HG03025 (cell line): ENCODE results near the gene SNX18.

Source experiments
- ATAC-seq: cut with Tn5 transposase; IDR thresholded peaks from one replicate; pipeline ENCODE4 v1.9.1; 2021; ENCODE audit warnings: mild to moderate bottlenecking, moderate library complexity; ENCODE audit not compliant: unreplicated experiment, low FRiP score

Gene SNX18

DNA sequence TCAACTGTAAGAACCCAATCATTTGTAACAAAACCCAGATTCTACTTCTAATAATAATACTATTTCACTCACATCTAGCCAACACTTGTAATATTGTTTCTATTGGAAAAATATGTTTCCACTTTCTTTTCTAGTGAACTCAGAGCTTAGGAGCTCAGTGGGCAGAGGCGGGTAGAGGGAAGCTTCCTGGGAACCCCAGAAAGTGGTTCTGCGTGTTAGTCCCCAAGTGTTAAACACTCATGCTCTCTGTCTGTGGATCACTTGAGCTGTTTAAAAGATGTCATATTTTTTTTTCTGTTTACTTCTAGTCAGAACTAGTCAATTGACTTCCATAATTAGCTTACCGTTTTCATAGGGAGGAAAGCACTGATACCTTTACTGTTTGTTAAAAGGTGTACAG, 20.6 kb downstream of the SNX18 start:
- no peak for ATAC-seq

DNA sequence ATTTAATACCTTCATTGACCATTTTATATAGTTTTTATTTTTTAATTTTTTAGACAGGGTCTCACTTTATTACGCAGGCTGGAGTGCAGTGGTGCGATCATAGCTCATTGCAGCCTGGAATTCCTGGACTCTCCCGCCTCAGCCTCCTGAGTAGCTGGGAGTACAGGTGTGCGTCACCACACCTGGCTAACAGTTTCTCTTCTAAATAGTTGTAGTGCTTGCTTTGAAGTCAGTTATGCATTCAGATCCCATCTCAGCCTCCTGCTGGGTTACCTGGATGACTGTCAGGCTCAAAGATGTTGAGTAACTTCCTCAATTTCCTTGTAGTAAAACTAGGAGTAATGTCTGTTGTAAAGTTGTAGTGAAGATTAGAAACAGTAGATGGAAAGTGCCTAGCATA, 21.4 kb downstream of the SNX18 start:
- no peak for ATAC-seq

DNA sequence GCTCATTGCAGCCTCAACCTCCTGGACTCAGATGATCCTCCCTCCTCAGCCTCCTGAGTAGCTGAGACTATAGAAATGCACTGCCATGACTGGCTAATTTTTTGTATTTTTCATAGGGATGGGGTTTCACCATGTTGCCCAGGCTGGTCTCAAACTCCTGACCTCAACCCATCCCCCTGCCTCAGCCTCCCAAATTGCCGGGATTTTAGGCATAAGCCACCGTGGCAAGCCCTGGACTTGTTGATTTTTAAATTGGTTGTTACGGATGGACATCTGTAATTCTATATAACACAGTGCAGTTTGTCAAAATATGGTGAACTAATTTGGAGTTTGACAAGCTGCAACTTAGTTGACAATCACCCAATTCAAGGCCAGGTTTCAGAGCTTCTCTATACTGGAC, 22.7 kb downstream of the SNX18 start:
- ATAC-seq, result no peak

DNA sequence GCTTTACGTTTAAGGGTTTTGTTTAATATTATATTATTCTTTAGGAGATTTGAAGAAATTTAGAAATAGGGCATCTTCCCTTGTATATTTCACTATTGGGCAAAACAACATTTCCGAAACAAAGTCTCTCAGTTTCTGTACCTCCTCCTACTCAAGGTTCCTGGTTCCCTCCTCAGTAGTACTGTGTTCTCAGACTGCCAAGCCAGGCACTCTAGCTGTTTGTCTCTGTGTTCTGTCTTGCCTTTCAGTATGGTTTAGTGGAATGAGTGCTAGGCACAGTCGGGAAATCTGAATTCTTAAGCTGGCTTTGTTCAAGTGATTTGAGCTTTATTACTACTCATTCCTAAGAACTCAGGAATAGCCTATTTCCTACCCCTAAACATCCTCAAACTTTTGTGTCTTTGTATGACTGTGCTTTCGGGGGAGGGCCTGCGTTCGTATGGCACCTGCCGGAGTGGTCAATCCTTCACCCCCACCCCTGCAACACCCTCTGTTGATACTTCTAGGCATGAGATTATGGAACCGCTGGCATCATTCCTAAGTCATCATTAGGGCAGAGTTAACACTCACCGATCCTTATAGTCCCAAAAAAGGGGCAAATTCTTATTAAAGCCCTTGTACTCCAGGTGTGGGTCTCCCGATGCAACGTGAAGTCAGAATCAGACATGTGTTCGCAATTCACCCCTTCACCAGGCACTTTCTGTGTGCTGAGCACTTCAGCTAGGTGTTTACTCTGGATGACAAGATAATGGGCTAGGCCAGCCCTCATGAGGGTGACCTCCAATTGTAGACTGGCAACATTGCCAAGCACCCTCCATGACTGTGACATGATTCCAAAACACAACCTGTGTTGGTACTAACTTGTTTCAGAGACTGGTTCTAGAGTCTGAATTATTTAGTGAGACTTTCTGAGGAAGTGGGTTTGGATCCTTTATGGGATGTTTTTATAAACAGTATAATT, 24.5 kb downstream of the SNX18 start:
- no peak for ATAC-seq

DNA sequence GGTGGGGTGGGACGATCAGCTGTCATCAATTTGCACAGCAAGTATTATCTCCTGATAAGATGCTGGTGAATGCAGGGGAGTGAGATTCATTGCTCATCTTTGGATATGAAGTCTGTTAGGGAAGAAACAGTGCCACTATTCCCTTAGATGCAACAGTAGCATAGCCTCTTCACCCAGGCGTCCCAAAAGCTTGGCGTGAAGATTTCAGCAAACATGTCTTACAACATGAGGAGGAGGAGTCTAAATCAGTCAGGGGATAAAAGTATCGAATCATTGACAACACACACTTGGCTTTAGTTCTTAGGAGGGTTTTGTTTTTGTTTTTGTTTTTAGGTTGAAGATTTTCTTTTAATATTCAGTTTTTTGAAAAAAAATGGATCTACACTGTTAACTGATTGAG, 26.5 kb downstream of the SNX18 start:
- ATAC-seq, result no peak

DNA sequence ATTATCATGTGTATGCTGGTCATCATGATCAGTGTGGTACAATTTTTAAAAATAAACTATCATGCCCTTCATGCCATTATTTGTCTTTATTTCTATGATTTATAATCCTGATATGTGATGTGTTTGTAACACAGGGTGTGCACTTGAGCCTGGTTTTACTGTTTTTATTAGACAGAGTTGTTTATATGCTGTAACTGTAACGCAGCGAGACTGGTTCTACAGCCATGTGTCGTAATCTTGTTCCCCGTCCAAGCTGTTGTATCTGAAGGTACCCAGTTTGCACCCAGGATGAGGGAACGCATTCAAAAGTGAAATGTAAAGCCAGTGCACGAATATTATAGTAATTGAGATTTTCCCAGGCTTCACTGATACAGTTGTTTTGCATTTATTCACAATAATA, 28.2 kb downstream of the SNX18 start:
- ATAC-seq, result no peak

DNA sequence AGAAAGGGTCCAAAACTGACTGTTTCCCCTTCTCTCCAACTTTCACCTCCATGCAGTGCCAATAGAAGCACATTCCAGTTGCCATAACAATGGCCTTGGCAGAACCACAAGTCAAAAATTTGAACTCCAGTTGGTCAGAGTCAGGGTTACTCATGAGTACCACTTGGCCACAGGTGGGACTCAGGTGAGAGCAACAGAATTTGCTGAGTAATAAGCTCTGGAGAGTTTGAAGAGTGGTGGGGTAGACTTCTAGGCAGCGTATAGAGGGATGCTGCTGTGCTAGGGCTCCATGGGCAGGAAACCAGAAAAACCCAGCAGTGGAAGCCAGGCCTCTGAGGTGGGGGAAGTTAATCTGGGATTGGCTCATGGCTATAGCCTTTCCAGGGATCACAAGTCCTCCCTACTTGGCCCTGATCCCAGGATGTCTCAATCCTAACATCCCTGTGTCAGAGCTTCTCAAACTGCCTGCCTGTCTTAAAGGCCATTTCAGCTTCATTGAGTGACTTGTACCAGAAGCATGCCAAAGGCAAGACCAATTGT, 30.2 kb downstream of the SNX18 start:
- ATAC-seq, result no peak

DNA sequence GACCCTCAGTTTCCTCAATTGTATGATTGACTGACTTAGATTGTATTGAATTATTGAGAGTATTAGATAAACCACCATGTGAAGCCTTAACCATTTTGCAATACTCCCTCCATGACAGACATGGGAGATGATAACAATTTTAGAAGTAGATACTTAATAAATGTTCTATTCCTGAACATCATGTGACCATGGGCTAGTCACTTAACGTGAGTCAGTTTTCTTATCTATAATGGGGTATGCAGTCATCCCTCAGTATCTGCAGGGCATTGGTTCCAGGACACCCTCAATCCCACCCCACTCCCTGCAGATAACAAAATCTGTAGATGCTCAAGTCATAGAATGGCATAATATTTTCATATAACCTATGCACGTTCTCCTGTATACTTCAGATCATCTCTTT, 31.0 kb downstream of the SNX18 start:
- no peak for ATAC-seq

DNA sequence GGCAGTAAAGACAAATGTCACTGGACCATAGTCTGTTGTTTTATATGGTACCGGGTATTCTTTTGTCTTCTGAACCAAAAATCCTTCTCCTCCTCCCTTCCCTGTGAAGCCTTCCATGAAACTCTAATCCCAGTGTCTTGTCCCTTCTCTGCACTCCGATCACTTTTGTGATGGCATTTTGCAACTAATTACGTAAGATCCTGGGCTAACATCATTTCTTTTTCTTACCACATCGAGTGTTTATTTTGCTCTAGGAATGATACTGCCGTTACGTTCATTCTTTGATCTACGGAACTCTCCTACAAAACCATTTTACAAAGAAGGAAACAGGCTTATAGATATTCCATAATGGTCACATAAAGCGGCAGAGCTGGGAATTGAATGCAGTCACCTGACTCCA, 33.7 kb downstream of the SNX18 start:
- no peak for ATAC-seq

DNA sequence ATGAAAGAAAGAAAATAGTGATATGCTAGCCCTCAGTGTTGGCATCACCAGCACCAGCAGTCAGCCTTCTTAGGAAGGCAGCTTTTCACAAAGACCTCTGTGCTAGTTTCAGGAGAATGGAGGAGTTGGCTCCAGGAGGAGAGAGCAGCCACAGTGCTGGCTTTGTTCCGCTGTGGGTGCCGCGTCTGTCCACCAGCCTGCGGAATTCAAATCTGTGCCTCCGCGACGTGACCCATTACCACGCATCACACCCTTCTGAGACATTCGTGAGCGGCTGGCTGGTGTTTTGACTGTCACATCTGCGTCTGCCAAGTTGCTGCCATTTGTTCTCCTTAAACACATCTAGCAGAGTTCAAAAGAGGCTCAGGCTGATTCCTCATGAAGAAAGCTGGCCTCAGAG, 34.4 kb downstream of the SNX18 start:
- ATAC-seq, result no peak

DNA sequence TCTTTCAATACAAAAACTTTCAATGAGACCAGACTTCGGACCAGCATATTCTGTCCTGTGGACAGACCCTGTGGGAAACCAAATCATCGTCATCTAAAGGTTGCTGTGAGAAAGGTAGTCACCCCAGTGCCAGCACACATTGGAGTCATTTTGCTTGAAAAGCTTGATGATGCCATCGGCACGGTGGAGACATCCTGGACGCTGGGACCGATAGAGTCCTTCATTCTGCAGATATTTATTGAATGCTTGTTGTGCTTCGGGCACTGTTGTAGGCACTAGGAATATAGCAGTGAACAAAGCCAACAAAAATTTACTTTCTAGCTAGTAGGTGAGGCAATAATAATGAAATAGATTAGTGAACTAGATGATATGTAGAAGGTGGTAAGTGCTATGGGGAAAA, 34.9 kb downstream of the SNX18 start:
- no peak for ATAC-seq

DNA sequence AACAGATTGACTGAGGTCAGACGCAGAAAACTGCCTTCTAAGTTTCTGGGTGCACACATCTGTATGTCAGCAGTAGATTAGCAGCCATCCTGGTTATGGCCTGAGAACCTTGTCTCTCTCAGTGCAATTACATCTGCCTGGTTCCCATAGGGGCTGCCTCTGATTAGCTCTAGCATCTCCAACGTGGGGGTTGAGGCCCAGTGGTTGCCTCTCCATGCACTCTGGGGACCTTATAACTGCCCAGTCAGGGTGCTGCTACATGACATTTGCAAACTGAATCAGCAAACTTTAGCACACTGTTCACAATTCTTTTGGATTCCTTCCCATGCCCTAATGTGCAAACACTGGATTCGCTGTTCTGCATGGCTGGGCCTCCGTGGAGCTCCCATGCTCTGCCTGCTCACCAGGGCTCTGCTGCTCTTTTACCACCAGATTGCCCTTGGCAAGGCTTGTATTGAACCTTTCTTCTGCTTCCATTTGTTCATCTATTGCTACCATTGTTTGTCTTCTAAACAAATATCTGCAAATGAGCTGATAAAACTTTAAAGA, 36.2 kb downstream of the SNX18 start:
- ATAC-seq, result no peak

DNA sequence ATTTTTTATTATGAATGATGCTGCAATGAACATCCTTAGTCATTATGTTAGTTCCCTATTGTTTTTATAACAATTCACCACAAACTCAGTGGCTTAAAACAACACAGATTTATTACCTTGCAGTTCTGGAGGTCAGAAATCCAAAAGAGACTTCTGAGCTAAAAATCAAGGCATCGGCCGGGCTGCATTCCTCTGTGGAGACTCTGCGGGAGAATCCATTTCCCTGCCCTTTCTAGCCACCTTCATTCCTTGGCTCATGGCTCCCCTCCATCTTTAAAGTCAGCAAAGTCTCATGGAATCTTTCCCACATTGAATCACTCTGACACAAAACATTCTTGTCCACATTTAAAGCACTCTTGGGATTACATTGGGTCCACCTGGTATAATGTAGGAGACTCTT, 38.6 kb downstream of the SNX18 start:
- no peak for ATAC-seq

DNA sequence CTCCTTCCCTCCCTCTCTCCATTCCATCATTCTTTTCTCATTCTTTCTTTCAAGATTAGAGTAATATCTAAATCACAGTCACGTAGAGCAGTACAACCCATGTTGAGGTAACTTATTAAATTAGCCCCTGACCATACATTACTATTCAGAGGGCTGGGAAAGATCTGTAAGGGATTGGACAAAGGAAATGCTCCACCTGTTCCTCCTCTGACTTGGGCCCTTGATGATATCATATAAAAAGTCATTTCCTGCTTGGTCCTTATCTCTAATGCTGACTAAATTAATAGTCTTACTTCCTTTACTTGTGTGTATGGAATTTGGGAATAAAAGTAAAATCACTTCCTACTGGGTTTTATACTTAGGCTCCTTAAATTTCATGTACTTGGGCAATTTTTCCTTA, 40.8 kb downstream of the SNX18 start:
- ATAC-seq, result no peak

DNA sequence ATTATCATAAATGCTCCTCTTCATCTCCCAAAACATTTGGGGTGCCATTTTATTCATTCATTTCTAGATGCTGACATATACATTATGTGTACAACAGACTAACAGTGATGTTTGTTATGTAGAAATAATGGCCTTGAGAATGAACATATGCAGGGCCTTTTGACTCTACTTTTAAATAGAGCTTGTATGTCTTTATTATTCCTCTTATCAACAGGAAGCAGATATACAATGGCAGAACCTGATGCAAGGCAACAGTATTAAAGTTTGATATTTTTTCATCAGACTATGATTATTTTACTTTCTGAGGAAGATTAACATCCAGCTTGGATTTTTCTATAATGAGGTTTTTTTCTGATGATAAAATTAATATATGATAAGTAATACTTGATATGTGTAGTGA, 44.1 kb downstream of the SNX18 start:
- ATAC-seq, result no peak

DNA sequence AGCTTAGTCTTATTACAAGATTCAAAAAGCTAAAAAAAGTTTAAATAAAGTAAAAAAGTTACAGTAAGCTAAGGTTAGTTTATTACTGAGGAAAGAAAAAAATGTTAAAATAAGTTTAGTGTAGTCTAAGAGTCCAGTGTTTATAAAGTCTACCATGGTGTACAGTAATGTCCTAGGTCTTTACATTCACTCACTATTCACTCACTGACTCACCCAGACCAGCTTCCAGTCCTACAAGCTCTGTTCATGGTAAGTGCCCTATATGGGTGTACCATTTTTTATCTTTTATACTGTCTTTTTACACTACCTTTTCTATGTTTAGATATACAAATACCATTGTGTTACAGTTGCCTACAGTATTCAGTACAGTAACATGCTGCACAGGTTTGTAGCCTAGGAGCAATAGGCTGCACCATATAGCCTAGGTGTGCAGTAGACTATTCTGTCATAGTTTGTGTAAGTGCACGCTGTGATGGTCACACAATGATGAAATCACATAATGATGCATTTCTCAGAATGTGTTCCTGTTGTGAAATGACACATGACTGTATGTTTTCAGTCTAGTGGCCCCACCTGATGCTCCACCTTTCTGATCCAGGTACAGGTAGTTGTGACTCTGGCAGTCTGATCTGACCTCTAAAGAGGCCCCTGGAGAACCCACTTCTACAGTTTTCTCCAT, 45.7 kb downstream of the SNX18 start:
- ATAC-seq, result no peak

DNA sequence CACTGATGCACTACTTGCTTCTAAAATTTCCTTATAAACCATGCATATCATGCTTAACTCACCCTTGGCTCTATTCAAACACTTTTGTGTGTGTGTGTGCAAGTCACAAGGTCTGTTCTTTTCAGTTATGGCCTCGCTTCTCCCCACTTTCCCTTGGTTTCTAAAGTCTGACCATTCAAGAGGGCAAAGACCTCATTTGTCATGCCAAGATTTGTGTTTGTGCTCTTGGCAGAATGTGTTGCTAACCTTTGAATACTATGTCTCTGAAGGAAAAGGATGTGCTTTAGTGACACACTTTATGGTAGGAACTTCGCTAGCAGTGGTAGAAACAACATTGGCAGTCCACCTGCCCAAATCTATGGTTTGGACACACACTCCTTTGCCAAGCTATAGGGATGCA, 50.4 kb downstream of the SNX18 start:
- no peak for ATAC-seq

DNA sequence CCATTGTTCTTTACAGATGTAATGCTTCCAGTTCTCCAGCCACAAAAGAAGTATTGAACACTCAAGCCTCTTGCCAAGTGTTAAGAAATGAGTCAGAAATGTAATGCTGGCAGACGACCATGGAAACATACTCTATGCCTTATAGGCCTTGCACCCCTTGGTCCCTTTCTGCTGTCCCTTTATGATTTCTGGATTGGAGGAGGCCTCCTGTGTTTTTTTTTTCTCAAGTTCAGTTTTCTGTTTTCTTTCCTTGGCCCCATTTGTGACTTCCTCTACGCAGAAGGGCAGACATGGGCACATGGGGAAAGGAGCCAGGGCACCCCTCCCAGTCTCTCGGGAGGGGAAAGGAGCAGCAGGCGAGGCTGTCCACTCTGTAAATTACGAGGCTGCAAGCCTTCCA, 53.4 kb downstream of the SNX18 start:
- ATAC-seq, result no peak

DNA sequence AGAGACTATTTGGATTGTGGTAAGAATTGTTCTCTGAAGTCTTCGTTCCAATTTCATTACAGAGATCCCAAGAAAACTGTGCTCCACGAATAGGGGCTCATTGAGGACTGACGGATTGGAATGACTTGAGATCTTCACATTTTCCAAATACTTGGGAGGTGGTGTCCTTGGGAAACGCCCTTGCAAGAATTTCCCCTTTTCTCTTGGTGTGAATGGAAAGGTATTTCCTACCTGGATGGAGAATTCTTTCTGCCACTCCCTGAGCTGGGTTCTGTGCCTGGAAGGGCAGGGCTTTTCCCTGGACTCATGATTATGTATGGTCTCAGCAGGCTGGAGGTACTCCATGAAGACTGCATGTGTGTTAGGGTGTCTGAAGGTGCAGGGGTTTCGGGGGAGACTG, 53.9 kb downstream of the SNX18 start:
- no peak for ATAC-seq

DNA sequence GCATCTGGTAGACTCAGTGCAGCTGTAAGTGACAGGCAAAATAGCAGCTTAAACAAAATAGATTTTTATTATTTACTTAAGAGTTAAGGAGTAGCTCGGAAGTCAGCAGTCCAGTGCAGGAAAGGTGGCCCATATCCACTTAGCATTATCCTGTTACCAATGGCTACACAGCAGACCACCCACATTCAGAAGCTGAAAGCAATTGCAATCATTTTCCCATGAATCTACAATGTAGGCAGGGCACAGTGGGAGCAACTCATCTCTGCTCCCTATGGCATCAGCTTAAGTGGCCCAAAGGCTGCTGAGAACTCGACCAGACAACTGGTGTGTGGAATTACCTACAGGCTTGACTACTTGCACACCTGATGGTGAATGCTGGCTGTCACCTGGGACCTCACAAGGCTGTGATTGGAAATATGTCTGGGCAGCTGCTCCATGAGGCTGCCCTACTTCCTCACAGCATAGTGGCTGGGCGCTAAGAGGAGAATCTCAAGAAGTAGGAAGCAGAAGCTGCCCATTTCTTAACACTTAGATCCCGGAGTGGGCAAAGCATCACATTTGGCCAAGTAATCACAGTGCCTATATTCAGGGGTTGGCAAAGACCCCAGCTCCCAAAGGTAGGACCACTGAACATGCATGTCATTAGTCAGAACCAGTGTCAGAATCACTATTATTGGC, 56.4 kb downstream of the SNX18 start:
- ATAC-seq, result no peak

DNA sequence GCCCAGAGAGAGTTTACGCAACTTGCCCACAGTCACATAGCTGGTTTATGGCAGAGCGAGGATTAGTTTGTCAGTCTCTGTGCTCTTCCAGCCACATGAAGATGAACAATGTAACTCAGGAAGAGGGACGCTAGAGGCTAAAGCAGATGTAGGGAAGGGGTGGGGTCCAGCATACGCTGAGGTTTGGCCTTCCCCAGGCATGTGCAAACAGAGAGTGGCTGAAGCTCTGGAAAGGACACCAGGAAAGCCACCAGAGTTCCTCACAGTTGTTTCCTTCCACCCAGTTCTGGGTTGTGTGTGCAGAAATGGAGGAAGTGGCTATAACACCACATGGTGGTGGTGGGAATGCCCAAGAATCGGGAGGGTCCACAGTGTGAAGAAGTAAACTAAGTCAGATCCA, 60.0 kb downstream of the SNX18 start:
- no peak for ATAC-seq
